ENCODE results near the gene HPSE2.

DNA sequence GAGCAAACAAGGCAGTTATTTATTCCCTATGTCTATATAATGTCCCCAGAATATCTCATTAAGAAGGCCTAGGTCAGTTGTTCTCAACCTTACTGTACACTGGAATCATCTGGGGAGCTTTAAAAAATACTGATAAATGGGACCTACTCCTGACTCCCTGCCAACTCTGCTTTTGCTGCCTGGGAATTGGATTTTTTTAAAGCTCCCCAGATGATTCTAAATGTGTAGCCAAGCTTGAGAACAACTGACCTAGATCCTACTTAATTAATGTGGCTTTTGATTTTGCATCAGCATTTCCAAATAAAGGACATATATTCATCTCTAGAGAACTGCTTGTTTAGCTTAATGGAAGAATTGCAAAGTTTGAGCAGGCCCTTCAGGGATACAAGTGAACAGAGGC, 697.2 kb downstream of the HPSE2 start:
- no peak for TF ChIP-seq POLR2A (IDR thresholded peaks at IDR 0.05)
- TF ChIP-seq, protein P1, sequence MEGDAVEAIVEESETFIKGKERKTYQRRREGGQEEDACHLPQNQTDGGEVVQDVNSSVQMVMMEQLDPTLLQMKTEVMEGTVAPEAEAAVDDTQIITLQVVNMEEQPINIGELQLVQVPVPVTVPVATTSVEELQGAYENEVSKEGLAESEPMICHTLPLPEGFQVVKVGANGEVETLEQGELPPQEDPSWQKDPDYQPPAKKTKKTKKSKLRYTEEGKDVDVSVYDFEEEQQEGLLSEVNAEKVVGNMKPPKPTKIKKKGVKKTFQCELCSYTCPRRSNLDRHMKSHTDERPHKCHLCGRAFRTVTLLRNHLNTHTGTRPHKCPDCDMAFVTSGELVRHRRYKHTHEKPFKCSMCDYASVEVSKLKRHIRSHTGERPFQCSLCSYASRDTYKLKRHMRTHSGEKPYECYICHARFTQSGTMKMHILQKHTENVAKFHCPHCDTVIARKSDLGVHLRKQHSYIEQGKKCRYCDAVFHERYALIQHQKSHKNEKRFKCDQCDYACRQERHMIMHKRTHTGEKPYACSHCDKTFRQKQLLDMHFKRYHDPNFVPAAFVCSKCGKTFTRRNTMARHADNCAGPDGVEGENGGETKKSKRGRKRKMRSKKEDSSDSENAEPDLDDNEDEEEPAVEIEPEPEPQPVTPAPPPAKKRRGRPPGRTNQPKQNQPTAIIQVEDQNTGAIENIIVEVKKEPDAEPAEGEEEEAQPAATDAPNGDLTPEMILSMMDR (IDR thresholded peaks at IDR 0.05) = no peak
